ENCODE results near the gene NAPSA. TPM values are rescaled to one million over a fixed set of nuclear protein-coding genes. Genes with fewer than 3 reads are reported as not detected.

NAPSA gene
- total RNA-seq, 6 experiments from 2014 or later, result 0.19 to 2.2 (median 1.0) TPM

GRCh38 chr19:50308991-50309390 lies 56.4 kb downstream of the NAPSA start:
- no peak for DNase-seq
- H3K9me3 ChIP-seq, result no peaks in the 10 kb centered on the region
- H3K36me3 ChIP-seq, result peaks cover 0 to 14% (median 0%) of the 10 kb centered on the region in 4 donors
- intact Hi-C loops (cut with DNase I), result no loop called here
- ATAC-seq, result no peak
- no peak for TF ChIP-seq POLR2A (IDR thresholded peaks at IDR 0.05)
- no peak for TF ChIP-seq CTCF (IDR thresholded peaks at IDR 0.05)
- no peak overlapping the region for H3K27ac ChIP-seq
- no peaks in the 10 kb centered on the region for H3K4me1 ChIP-seq
- no peaks in the 10 kb centered on the region for H3K27me3 ChIP-seq
- no CpG with 5 or more reads among the region's 21 CpGs for WGBS (ENCODE audit: insufficient coverage, low coverage, low lambda C conversion rate, missing lambda C conversion rate)
- no peak overlapping the region for H3K4me3 ChIP-seq

Other genes with a start within 250 kb of the NAPSA start
- not detected for gene IZUMO2, start 202.4 kb downstream of the NAPSA start, total RNA-seq
- 10 to 100 TPM; 49.1 to 89.0 (median 65.8) TPM for gene MYH14, start 162.0 kb downstream of the NAPSA start, total RNA-seq
- gene KCNC3, start 36.3 kb downstream of the NAPSA start, total RNA-seq, result 1 to 10 TPM in 5 of 6 experiments, under 1 TPM in 1; 0.92 to 3.0 (median 2.3) TPM
- 10 to 100 TPM; 23.6 to 57.9 (median 33.8) TPM for gene NR1H2, start 10.8 kb upstream of the NAPSA start, total RNA-seq
- 10 to 100 TPM in 2 of 6 experiments, 1 to 10 TPM in 4; 6.2 to 13.1 (median 9.2) TPM for gene POLD1, start 18.7 kb upstream of the NAPSA start, total RNA-seq
- under 1 TPM in 1 of 6 experiments, not detected in 5; 0.51 TPM for gene SPIB, start 53.3 kb upstream of the NAPSA start, total RNA-seq
- gene MYBPC2, start 67.3 kb upstream of the NAPSA start, total RNA-seq, result under 1 TPM in 3 of 6 experiments, not detected in 3; 0.12 to 0.56 (median 0.30) TPM
- gene EMC10, start 110.9 kb upstream of the NAPSA start, total RNA-seq, result 10 to 100 TPM; 48.6 to 82.8 (median 74.2) TPM
- gene GARIN5A, start 111.2 kb upstream of the NAPSA start, total RNA-seq, result 1 to 10 TPM in 5 of 6 experiments, under 1 TPM in 1; 0.68 to 2.3 (median 1.5) TPM
- gene JOSD2, start 145.6 kb upstream of the NAPSA start, total RNA-seq, result 10 to 100 TPM; 15.0 to 27.5 (median 19.1) TPM
- gene ASPDH, start 148.3 kb upstream of the NAPSA start, total RNA-seq, result 10 to 100 TPM; 22.1 to 67.8 (median 44.8) TPM
- gene LRRC4B, start 202.8 kb upstream of the NAPSA start, total RNA-seq, result 1 to 10 TPM in 1 of 6 experiments, under 1 TPM in 5; 0.22 to 1.2 (median 0.52) TPM

Measured in right lobe of liver (tissue), 6 donors.